ENCODE data around the gene ANKRD13A.

- no peak for TF ChIP-seq CTCF (IDR thresholded peaks at IDR 0.05)
- TF ChIP-seq POLR2A (IDR thresholded peaks at IDR 0.05) = no peak
- no peak for TF ChIP-seq EP300 (IDR thresholded peaks at IDR 0.05)
Observed at GRCh38 chr12:110067531-110067930, 68.3 kb downstream of the ANKRD13A start.

Measured in ovary (tissue), 3 donors.